ENCODE measurements around the gene GRID1. TPM values are rescaled to one million over a fixed set of nuclear protein-coding genes. Genes with fewer than 3 reads are reported as not detected.

GRID1 gene
- total RNA-seq, 1 experiment from 2014 or later: 0.53 TPM

DNA sequence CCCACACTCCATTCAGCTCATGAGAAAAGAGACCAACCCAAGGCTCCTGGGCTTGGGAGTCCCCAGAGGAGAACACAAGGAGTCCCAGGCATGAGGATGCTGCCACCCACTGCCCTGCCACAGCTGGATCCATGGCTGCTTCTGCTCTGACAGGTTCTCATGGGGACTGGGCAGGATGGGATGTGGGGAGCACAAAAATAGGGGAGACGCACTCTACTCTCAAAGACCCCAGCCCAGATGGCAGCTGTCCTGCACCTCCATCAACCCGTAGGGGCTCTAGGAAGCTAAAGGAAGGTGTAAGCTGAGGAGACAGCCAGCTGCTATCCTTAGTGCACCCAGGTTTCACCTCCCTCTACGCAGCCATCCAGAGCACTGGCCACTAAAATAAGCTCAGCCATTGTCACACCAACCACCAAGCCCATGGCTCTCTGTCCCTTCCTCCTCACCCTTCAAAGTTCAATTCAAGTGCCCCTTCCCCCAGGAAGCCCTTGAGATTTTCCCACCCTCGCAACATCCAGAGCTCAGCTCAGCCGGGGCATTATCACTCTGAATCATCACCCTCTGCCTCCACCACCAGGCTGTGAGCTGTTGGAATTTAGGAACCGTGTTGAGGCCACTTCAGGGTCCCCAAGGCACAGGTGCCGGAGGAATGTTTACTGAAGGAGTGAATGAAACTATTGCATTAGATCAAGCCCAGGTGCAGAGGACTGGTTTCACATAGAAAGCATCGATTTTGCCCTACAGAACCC lies 142.1 kb downstream of the GRID1 start:
- DNase-seq (ENCODE audit: low read depth, low spot score): no peak
- in situ Hi-C loops (cut with HindIII; ENCODE audit: low pct_unique_long_range_greater_than_20kb, low sequenced_read_pairs): no loop called here

DNA sequence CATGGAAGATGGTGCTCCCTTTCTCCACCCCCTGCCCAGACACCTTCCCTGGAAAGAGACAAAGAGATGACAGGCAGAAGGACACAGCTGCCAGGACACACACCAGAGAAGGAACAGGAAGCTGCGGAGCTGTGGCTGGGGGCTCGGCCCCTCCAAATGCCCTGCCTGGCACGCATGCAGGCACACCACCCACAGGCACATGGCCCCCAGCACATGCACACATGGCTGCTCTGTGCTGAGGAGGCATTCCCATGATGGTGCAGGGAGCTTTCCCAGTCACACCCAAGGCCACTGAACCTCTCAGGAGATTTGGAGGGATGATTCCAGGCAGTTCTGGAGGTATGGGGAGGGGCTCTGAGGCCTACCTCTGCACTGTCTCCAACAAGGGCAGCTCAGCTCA lies 143.3 kb downstream of the GRID1 start:
- in situ Hi-C loops (cut with HindIII; ENCODE audit: low pct_unique_long_range_greater_than_20kb, low sequenced_read_pairs): no loop called here

GRCh38 chr10:86222687-86223086 lies 143.9 kb downstream of the GRID1 start:
- in situ Hi-C loops (cut with HindIII; ENCODE audit: low pct_unique_long_range_greater_than_20kb, low sequenced_read_pairs): no loop called here
- no peak for DNase-seq (ENCODE audit: low read depth, low spot score)

More for the DNA sequence above, 143.3 kb downstream of the GRID1 start:
- DNase-seq (ENCODE audit: low read depth, low spot score): no peak

DNA sequence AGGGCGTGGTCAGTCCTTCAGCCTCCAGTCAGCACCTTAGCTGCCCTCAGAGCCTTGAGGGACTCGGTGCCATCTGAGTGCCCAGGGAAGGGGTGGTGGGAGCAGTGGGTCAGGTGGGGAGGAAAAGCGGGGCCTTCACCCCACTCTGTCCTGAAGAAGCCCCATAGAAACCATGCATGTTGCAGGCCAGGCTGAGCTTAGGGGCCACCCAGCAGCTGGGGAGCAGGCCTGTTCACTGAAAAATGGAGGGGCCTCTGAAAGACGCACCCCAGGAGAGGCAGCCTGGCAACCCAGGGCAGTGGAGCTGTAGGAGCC lies 144.3 kb downstream of the GRID1 start:
- no peak for DNase-seq (ENCODE audit: low read depth, low spot score)
- in situ Hi-C loops (cut with HindIII; ENCODE audit: low pct_unique_long_range_greater_than_20kb, low sequenced_read_pairs): no loop called here

GRCh38 chr10:86221442-86222335 lies 144.9 kb downstream of the GRID1 start:
- in situ Hi-C loops (cut with HindIII; ENCODE audit: low pct_unique_long_range_greater_than_20kb, low sequenced_read_pairs): no loop called here
- no peak for DNase-seq (ENCODE audit: low read depth, low spot score)

DNA sequence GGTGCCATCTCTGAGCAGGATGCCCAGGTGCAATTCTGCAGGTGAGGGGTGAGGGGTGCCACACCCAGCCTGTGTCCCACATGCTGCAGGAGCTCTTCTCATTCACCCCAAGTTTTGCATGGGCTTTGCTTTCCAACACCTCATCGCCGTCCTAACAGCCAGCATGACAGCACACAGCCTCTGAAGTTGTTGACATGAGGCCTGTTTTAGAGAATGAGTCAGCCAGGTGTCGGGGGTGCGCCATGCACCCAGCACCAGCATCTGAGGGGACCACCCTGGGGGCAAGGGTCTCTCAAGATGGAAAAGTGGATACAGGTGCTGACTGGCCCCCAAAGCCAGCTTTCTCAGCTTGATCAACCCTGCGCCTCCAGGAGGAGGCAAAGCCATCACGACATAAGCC lies 146.0 kb downstream of the GRID1 start:
- no peak for DNase-seq (ENCODE audit: low read depth, low spot score)
- in situ Hi-C loops (cut with HindIII; ENCODE audit: low pct_unique_long_range_greater_than_20kb, low sequenced_read_pairs): no loop called here

- in situ Hi-C loops (cut with HindIII; ENCODE audit: low pct_unique_long_range_greater_than_20kb, low sequenced_read_pairs): no loop called here
- DNase-seq (ENCODE audit: low read depth, low spot score): no peak
Measured at GRCh38 chr10:86219271-86219670, 147.3 kb downstream of the GRID1 start.

GRCh38 chr10:86218842-86219241 lies 147.8 kb downstream of the GRID1 start:
- no peak for DNase-seq (ENCODE audit: low read depth, low spot score)

DNA sequence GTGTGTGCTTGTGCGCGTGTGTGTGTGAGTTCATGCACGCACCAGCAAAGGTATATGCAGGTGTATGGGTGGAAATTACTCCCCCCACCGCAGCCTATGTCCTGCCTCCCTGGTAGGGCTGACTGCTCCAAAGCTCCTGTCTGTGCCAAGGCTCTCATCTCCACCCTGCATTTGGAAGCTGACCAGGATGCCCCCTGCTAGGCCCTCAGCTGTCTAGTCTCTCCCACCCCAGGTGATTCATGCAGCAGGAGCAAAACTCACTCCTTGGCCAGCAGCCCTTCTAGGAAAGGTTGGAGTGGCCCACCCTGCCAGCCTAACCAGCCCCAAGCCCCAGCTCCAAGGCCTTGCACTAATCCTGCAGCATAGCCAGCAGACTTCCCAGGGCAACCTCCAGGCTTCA lies 148.4 kb downstream of the GRID1 start:
- no peak for DNase-seq (ENCODE audit: low read depth, low spot score)
- in situ Hi-C loops (cut with HindIII; ENCODE audit: low pct_unique_long_range_greater_than_20kb, low sequenced_read_pairs): no loop called here

More at GRCh38 chr10:86218842-86219241, 147.8 kb downstream of the GRID1 start:
- in situ Hi-C loops (cut with HindIII; ENCODE audit: low pct_unique_long_range_greater_than_20kb, low sequenced_read_pairs): no loop called here

DNA sequence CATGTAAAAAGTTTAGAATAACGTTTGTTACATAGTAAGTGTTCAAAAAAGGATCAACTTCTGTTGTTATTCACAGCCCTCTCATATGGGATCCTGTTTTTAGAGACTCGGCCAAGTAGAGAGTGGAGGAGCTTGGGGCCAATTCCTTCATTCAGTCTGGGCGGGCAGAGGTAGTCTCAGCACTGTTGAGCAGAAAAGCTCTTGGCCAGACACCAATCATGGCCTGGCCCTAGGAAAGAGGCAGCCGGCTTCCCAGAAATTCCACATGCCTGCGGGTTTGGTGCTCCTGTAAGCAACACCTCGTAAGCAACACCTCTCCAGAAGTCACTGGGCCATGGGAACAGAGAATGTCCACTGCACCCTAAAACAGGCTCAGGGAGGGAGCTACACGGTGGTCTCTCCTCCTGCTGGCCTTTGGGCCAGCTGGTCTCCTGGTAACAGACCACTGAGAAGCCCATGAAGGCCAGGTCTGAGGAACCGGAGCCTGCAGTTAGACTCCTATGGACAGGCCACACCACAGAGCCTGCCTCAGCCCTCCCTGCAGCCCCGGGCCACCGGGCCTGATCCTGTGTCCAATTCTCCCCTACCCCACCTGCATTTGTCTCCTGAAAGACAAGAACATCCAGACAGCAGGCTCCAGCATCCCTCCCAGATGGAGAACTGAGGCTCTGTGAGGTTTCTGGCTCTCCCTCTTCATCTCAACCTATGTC lies 149.1 kb downstream of the GRID1 start:
- in situ Hi-C loops (cut with HindIII; ENCODE audit: low pct_unique_long_range_greater_than_20kb, low sequenced_read_pairs): no loop called here
- no peak for DNase-seq (ENCODE audit: low read depth, low spot score)

DNA sequence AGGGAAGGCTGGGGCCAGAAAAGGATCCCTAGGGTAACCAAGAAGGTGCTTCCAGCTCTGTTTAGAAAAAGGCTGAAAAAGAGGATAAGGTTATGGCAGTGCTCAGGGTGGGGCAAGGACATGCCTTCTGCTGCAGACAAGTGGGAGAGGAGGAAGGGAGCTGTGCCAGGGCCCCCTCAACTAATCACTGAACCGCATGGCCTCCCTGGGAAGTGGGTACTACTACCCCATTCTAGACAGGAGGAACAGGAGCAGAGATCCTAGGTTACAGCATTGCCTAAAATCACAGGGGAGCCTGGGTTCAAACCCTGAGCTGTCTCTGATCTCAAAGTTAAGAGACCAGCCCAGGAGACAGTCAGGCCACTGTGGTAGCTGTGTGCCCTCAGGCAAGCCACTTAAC lies 149.7 kb downstream of the GRID1 start:
- in situ Hi-C loops (cut with HindIII; ENCODE audit: low pct_unique_long_range_greater_than_20kb, low sequenced_read_pairs): no loop called here
- no peak for DNase-seq (ENCODE audit: low read depth, low spot score)

GRCh38 chr10:86215712-86216111 lies 150.9 kb downstream of the GRID1 start:
- in situ Hi-C loops (cut with HindIII; ENCODE audit: low pct_unique_long_range_greater_than_20kb, low sequenced_read_pairs): no loop called here

DNA sequence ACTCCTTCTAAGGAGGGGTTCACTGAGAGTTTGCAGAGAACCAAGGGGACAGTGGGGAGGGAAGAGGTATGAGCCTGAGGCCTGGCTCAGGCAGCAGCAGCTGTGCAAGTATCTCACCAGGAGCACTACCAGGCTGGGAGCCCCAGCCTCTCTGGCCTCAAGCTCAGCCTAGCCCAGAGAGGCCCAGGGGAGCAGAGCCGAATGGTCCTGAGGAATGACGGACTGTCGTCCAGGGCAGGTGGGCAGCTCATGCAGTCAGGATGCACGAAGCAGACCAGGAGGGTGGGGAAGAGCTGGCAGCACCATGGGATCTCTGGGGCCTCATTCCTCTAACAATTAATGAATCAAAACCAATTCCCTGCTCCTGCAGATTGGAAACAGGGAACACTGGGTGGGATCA lies 151.5 kb downstream of the GRID1 start:
- in situ Hi-C loops (cut with HindIII; ENCODE audit: low pct_unique_long_range_greater_than_20kb, low sequenced_read_pairs): no loop called here
- no peak for DNase-seq (ENCODE audit: low read depth, low spot score)

More at GRCh38 chr10:86215712-86216111, 150.9 kb downstream of the GRID1 start:
- no peak for DNase-seq (ENCODE audit: low read depth, low spot score)

GRCh38 chr10:86213148-86213547 lies 153.4 kb downstream of the GRID1 start:
- DNase-seq (ENCODE audit: low read depth, low spot score): no peak

DNA sequence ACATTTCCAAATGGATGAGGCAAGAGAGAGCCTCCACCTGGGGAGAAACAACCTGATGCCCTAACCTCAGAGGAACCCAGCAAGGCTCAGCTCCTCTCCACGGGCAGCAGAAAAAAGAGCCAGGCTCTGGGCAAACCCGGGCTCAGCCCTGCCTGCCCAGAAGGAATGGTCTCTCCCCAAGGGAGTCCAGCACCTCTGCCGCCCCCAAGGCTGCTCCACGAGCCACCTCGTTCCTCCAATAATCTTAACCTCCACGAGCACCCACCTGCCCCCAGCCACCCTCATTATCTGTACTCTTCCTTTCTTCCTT lies 154.2 kb downstream of the GRID1 start:
- in situ Hi-C loops (cut with HindIII; ENCODE audit: low pct_unique_long_range_greater_than_20kb, low sequenced_read_pairs): no loop called here
- DNase-seq (ENCODE audit: low read depth, low spot score): no peak

More at GRCh38 chr10:86213148-86213547, 153.4 kb downstream of the GRID1 start:
- in situ Hi-C loops (cut with HindIII; ENCODE audit: low pct_unique_long_range_greater_than_20kb, low sequenced_read_pairs): no loop called here

DNA sequence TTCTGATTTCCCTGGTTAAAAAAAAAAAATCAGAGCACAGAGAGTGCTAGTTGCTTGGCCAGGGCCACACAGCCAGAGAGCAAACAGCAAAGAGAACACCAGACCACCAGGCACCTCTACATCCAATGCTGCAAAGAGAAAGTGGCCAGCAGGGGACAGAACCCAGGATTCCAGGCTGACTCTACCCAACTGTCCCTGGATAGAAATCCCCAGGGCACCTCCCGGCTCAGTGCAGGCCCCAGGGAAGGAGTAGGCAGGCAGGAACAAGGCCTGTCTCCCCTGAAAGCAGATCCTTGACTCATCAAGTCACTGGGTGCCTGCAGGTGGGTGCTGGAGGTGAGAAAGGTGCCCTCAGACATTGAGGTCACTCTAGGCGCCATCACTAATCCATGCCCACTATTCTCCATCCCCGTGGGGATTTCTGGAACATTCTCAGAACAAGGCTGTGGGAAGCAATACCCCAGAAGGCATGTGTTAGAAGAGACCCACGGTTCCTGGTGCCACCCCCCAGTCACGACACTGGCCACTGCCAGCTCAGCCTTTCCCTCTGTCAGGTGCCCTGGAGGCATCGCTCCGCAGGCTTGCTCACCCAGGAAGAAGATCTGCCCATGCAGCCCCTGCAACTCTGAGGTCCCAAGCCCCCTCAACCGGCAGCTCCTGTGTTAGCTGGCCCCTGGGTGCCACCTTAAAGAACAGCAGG lies 154.8 kb downstream of the GRID1 start:
- DNase-seq (ENCODE audit: low read depth, low spot score): no peak
- in situ Hi-C loops (cut with HindIII; ENCODE audit: low pct_unique_long_range_greater_than_20kb, low sequenced_read_pairs): no loop called here

GRCh38 chr10:86210416-86210815 lies 156.2 kb downstream of the GRID1 start:
- no peak for DNase-seq (ENCODE audit: low read depth, low spot score)
- in situ Hi-C loops (cut with HindIII; ENCODE audit: low pct_unique_long_range_greater_than_20kb, low sequenced_read_pairs): no loop called here

GRCh38 chr10:86209726-86210125 lies 156.9 kb downstream of the GRID1 start:
- no peak for DNase-seq (ENCODE audit: low read depth, low spot score)
- in situ Hi-C loops (cut with HindIII; ENCODE audit: low pct_unique_long_range_greater_than_20kb, low sequenced_read_pairs): no loop called here
